Duodenal mucosa (tissue), 2 donors: ENCODE results near the gene PRM1.

Experiments
- H3K27ac ChIP-seq: one replicate; pipeline ENCODE4 v1.7.0; 2013; ENCODE audit warnings: low read depth, low read length
- H3K27me3 ChIP-seq, 2 donors: one replicate each; pipeline ENCODE4 v1.7.0; 2013; ENCODE audit warnings: low read length in 2 of 2, control low read depth in 1 of 2; ENCODE audit not compliant: insufficient read depth in 2 of 2, control insufficient read depth in 1 of 2
- H3K36me3 ChIP-seq, 2 donors: one replicate each; pipeline ENCODE4 v1.7.0; 2013; ENCODE audit warnings: low read length in 2 of 2, control low read depth in 1 of 2; ENCODE audit not compliant: insufficient read depth in 2 of 2, control insufficient read depth in 1 of 2
- H3K4me1 ChIP-seq, 2 donors: one replicate each; pipeline ENCODE4 v1.7.0; 2013; ENCODE audit warnings: low read length in 2 of 2, control low read depth in 1 of 2; ENCODE audit not compliant: insufficient read depth in 2 of 2, control insufficient read depth in 1 of 2
- H3K4me3 ChIP-seq, 2 donors: one replicate each; pipeline ENCODE4 v1.7.0; 2013; ENCODE audit warnings: low read length in 2 of 2, low read depth in 1 of 2
- H3K9ac ChIP-seq, 2 donors: one replicate each; pipeline ENCODE4 v1.7.0; 2013; ENCODE audit warnings: low read length in 2 of 2, low read depth in 1 of 2
- H3K9me3 ChIP-seq, 2 donors: one replicate each; pipeline ENCODE4 v1.7.0; 2013; ENCODE audit warnings: low read length in 2 of 2, control low read depth in 1 of 2; ENCODE audit not compliant: control insufficient read depth in 1 of 2

PRM1 gene

DNA sequence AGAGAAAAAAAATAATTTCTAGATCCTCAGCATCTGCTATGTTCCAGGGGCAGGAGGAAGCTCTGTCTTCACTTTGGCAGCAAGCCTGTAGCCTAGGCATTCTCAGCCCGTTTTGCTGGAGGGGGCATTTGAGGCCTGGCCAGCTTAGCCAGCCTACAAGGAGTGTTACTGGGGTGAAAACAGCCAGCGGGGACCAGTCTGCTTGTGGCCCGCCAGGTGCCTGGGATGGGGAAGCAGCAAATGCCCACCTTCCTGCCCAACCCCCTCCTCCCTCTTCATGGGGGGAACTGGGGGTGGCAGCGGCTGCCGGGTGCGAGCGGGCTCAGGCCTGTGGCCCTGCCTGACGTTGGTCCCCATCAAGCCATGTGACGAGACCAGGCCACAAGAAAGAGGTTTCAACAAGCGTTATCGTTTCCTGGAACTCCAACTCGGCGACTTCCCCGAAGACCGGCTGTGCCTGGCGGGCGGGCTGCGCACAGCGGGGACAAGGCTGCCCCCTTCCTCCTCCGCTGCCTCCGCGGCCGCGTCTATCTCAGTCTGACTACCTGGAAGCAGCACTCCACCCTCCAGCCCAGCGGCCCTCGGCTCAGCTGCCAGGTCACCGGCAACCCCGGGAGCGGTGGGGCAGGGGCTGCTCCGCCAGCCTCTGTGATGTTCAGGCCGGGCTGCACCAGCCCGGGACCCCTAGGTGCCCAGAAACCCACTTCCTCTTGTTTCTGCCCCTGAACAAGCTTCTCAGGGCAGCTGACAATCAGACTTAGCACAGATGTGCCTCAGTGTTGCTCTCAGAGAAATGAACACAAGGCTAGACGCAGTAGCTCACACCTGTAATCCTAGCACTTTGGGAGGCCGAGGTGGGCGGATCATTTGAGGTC lies 48.0 kb downstream of the PRM1 start:
- peak overlapping the region in 1 of 2 donors; percentile 10 for H3K4me3 ChIP-seq
- no peak overlapping the region for H3K9ac ChIP-seq
- peaks cover 5 to 7% of the 10 kb centered on the region in 2 donors for H3K4me1 ChIP-seq
- H3K9me3 ChIP-seq = no peaks in the 10 kb centered on the region
- H3K27me3 ChIP-seq = no peaks in the 10 kb centered on the region
- peak overlapping the region; percentile 42 for H3K27ac ChIP-seq
- H3K36me3 ChIP-seq = no peaks in the 10 kb centered on the region

GRCh38 chr16:11232302-11232851 lies 48.8 kb downstream of the PRM1 start:
- H3K9ac ChIP-seq = no peak overlapping the region
- peaks cover 5 to 7% of the 10 kb centered on the region in 2 donors for H3K4me1 ChIP-seq
- no peaks in the 10 kb centered on the region for H3K27me3 ChIP-seq
- H3K4me3 ChIP-seq = no peak overlapping the region
- H3K9me3 ChIP-seq = no peaks in the 10 kb centered on the region
- H3K27ac ChIP-seq = no peak overlapping the region
- H3K36me3 ChIP-seq = no peaks in the 10 kb centered on the region

DNA sequence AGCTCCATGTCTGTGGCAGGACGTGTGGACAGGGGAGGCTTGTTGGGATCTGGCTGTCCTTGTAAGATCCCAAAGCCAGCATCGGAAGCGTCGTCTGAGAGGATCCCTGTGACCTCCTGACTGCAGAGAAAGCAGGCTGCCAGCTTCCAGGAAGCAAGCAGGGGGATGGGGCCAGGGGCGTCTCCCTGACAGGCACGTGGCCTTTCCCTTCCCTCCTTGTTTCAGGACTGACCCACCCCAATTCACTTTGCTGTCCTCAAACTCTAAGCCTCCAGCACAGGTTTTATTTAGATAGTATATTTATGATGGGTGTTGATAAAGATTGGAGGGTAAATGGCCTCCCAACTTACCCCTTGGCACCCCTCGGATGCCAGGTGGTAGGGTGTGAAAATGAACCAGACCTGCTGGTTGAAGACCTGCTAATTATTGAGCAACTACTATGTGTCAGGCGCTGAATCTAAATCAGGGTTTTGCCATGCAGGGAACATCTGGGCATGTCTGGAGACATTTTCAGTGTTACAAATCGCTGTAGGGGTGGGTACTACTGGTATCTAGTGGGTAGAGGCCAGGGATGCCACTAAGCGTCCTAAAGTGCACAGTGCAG lies 49.7 kb downstream of the PRM1 start:
- Histone ChIP-seq H3K27ac (no peak overlapping the region), H3K4me3 (no peak overlapping the region), H3K9ac (no peak overlapping the region), H3K4me1 (peaks cover 5 to 7% of the 10 kb centered on the region in 2 donors), H3K27me3 (no peaks in the 10 kb centered on the region), H3K9me3 (no peaks in the 10 kb centered on the region), H3K36me3 (no peaks in the 10 kb centered on the region)
